K562 (cell line): ENCODE measurements around the gene MLIP.

Experiments
- C11orf30 ChIP-seq: fragments of 450-650 bp; IDR thresholded peaks from 2 replicates; pipeline ENCODE4 v1.6.1; 2016; ENCODE audit warnings: low read depth, mild to moderate bottlenecking
- ESRRA ChIP-seq: fragments of 450-650 bp; IDR thresholded peaks from 2 replicates; pipeline ENCODE4 v1.6.1; 2014; ENCODE audit warnings: low read depth, mild to moderate bottlenecking, moderate library complexity, borderline replicate concordance
- EZH2 ChIP-seq: IDR thresholded peaks from 2 replicates; pipeline ENCODE4 v1.6.1; 2012; ENCODE audit warnings: low read depth, mild to moderate bottlenecking, inconsistent platforms, low read length, borderline replicate concordance
- JUND ChIP-seq, 2 experiments: IDR thresholded peaks; 2 replicates in 1 of 2; 3 replicates in 1 of 2; pipeline ENCODE4 v1.6.1; 2011; ENCODE audit warnings: borderline replicate concordance in 2 of 2, low read depth in 2 of 2, low read length in 2 of 2, improper control_type of control experiment in 1 of 2, missing biosample characterization in 1 of 2, missing genetic modification characterization in 1 of 2, missing genetic modification reagents in 1 of 2
- POLR2AphosphoS5 ChIP-seq: IDR thresholded peaks from 2 replicates; pipeline ENCODE4 v1.6.1; 2011; ENCODE audit warnings: mild to moderate bottlenecking, low read depth, low read length, moderate library complexity; ENCODE audit not compliant: control insufficient read depth, insufficient read depth
- RUNX1 ChIP-seq: sonication (generic); IDR thresholded peaks from 2 replicates; pipeline ENCODE4 v1.6.1; 2016; ENCODE audit warnings: antibody characterized with exemption, low read depth
- TEAD1 ChIP-seq, 2 experiments: fragments of 450-650 bp in 1 of 2; sonication (generic) in 1 of 2; formaldehyde crosslinking; IDR thresholded peaks; 2 replicates each; pipeline versions ENCODE4 v1.4.0 to v1.8.0; 2020 to 2022; ENCODE audit warnings: mild to moderate bottlenecking in 2 of 2, missing genetic modification reagents in 1 of 2
- ZNF347 ChIP-seq: fragments of 450-650 bp; formaldehyde crosslinking; IDR thresholded peaks from 2 replicates; pipeline ENCODE4 v1.4.0; 2020; ENCODE audit warnings: low read depth, mild to moderate bottlenecking, moderate library complexity
- ZNF354B ChIP-seq: fragments of 250-450 bp; sonication (Bioruptor Pico); IDR thresholded peaks from 2 replicates; pipeline ENCODE4 v1.4.0; 2020
- TF ChIP-seq, protein P1 (sequence below): sonication (generic); formaldehyde crosslinking; IDR thresholded peaks from 2 replicates; pipeline ENCODE4 v1.9.0; 2022; ENCODE audit warnings: mild to moderate bottlenecking, missing genetic modification reagents

DNA sequence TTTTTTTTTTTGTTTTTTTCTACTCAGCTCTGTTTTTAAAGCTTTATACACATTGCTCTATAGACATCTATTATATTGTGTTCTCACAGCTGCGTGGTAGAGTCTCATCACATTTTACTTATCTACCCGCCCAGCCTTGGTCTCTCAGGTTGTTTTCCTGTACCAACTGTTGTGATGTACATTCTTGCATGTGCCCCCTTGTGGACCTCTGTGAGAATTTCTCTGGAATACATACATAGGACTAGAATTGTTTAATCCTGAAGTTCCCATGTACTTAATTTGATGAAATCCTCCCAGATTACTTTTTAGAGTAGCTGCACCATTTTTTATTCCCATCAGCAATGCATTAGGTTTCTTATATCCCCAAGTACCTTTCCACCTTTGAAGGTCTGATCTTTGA lies 156.6 kb downstream of the MLIP start:
- no peak for TF ChIP-seq C11orf30
- TF ChIP-seq TEAD1 (CRISPR knock-in tag; IDR thresholded peaks at IDR 0.05): no peak
- TF ChIP-seq ESRRA: no peak
- no peak for TF ChIP-seq POLR2AphosphoS5
- TF ChIP-seq RUNX1: no peak
- TF ChIP-seq, protein P1, sequence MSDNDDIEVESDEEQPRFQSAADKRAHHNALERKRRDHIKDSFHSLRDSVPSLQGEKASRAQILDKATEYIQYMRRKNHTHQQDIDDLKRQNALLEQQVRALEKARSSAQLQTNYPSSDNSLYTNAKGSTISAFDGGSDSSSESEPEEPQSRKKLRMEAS (CRISPR knock-in tag): no peak
- TF ChIP-seq JUND (IDR thresholded peaks at IDR 0.05; ENCODE audit: borderline replicate concordance, low read depth, low read length): no peak
- no peak for TF ChIP-seq JUND (tag; IDR thresholded peaks at IDR 0.05; ENCODE audit: borderline replicate concordance, low read depth, low read length)
- TF ChIP-seq EZH2: no peak
- TF ChIP-seq ZNF354B (CRISPR knock-in tag): no peak
- TF ChIP-seq ZNF347 (CRISPR knock-in tag): no peak
